ENCODE results near the gene POGLUT2.

GRCh38 chr13:102805680-102806079 lies 6.9 kb upstream of the POGLUT2 start:
- TF ChIP-seq EZH2phosphoT487 (IDR thresholded peaks at IDR 0.05; ENCODE audit: borderline replicate concordance, low read depth) (no peak), USF2 (IDR thresholded peaks at IDR 0.05; ENCODE audit: borderline replicate concordance, low read depth, low read length) (no peak)
- TF ChIP-seq, protein P1, sequence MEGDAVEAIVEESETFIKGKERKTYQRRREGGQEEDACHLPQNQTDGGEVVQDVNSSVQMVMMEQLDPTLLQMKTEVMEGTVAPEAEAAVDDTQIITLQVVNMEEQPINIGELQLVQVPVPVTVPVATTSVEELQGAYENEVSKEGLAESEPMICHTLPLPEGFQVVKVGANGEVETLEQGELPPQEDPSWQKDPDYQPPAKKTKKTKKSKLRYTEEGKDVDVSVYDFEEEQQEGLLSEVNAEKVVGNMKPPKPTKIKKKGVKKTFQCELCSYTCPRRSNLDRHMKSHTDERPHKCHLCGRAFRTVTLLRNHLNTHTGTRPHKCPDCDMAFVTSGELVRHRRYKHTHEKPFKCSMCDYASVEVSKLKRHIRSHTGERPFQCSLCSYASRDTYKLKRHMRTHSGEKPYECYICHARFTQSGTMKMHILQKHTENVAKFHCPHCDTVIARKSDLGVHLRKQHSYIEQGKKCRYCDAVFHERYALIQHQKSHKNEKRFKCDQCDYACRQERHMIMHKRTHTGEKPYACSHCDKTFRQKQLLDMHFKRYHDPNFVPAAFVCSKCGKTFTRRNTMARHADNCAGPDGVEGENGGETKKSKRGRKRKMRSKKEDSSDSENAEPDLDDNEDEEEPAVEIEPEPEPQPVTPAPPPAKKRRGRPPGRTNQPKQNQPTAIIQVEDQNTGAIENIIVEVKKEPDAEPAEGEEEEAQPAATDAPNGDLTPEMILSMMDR (IDR thresholded peaks at IDR 0.05): no peak
